Rectal smooth muscle tissue (tissue), 1 donor: ENCODE measurements around the gene PARP16.

Source experiments
- H3K27ac ChIP-seq: one replicate; pipeline ENCODE4 v1.7.0; 2013; ENCODE audit warnings: low read depth, low read length, inconsistent platforms
- H3K27me3 ChIP-seq: one replicate; pipeline ENCODE4 v1.7.0; 2013; ENCODE audit warnings: low read length; ENCODE audit not compliant: control insufficient read depth, insufficient read depth
- H3K36me3 ChIP-seq: one replicate; pipeline ENCODE4 v1.7.0; 2013; ENCODE audit warnings: low read length; ENCODE audit not compliant: control insufficient read depth, insufficient read depth
- H3K4me1 ChIP-seq: one replicate; pipeline ENCODE4 v1.7.0; 2013; ENCODE audit warnings: low read length; ENCODE audit not compliant: control insufficient read depth, insufficient read depth
- H3K4me3 ChIP-seq: one replicate; pipeline ENCODE4 v1.7.0; 2013; ENCODE audit warnings: low read length
- H3K9ac ChIP-seq: one replicate; pipeline ENCODE4 v1.7.0; 2013; ENCODE audit warnings: low read length

Gene PARP16

GRCh38 chr15:65259367-65259797 is 27.3 kb downstream of the PARP16 start:
- no peak overlapping the region for H3K9ac ChIP-seq
- peak overlapping the region; percentile 89 for H3K27ac ChIP-seq
- peaks cover 56% of the 10 kb centered on the region for H3K4me1 ChIP-seq
- H3K27me3 ChIP-seq: no peaks in the 10 kb centered on the region
- no peak overlapping the region for H3K4me3 ChIP-seq
- H3K36me3 ChIP-seq: peaks cover 13% of the 10 kb centered on the region

GRCh38 chr15:65258375-65259262 is 28.1 kb downstream of the PARP16 start:
- Histone ChIP-seq H3K4me3 (peak overlapping the region; percentile 34), H3K27ac (peak overlapping the region; percentile 89), H3K4me1 (peaks cover 55% of the 10 kb centered on the region), H3K36me3 (peaks cover 13% of the 10 kb centered on the region), H3K27me3 (no peaks in the 10 kb centered on the region), H3K9ac (no peak overlapping the region)

GRCh38 chr15:65255486-65256140 is 31.1 kb downstream of the PARP16 start:
- Histone ChIP-seq H3K4me3 (no peak overlapping the region), H3K27me3 (no peaks in the 10 kb centered on the region), H3K27ac (no peak overlapping the region), H3K9ac (no peak overlapping the region), H3K36me3 (peaks cover 5% of the 10 kb centered on the region), H3K4me1 (peaks cover 44% of the 10 kb centered on the region)

GRCh38 chr15:65254758-65255157 is 31.9 kb downstream of the PARP16 start:
- H3K27me3 ChIP-seq: no peaks in the 10 kb centered on the region
- H3K27ac ChIP-seq: peak overlapping the region; percentile 69
- no peak overlapping the region for H3K4me3 ChIP-seq
- peaks cover 38% of the 10 kb centered on the region for H3K4me1 ChIP-seq
- H3K36me3 ChIP-seq: no peaks in the 10 kb centered on the region
- no peak overlapping the region for H3K9ac ChIP-seq

GRCh38 chr15:65254356-65254755 is 32.3 kb downstream of the PARP16 start:
- peak overlapping the region; percentile 69 for H3K27ac ChIP-seq

GRCh38 chr15:65249641-65250040 is 37.0 kb downstream of the PARP16 start:
- H3K27me3 ChIP-seq: no peaks in the 10 kb centered on the region
- peak overlapping the region; percentile 60 for H3K27ac ChIP-seq
- peaks cover 30% of the 10 kb centered on the region for H3K4me1 ChIP-seq
- no peak overlapping the region for H3K4me3 ChIP-seq
- no peaks in the 10 kb centered on the region for H3K36me3 ChIP-seq
- no peak overlapping the region for H3K9ac ChIP-seq

More at GRCh38 chr15:65254356-65254755, 32.3 kb downstream of the PARP16 start:
- Histone ChIP-seq H3K4me3 (no peak overlapping the region), H3K9ac (no peak overlapping the region), H3K4me1 (peaks cover 38% of the 10 kb centered on the region), H3K36me3 (no peaks in the 10 kb centered on the region), H3K27me3 (no peaks in the 10 kb centered on the region)

- no peak overlapping the region for H3K9ac ChIP-seq
- H3K4me1 ChIP-seq: peaks cover 22% of the 10 kb centered on the region
- peak overlapping the region; percentile 60 for H3K27ac ChIP-seq
- no peak overlapping the region for H3K4me3 ChIP-seq
- no peaks in the 10 kb centered on the region for H3K36me3 ChIP-seq
- H3K27me3 ChIP-seq: no peaks in the 10 kb centered on the region
These were observed 38.0 kb downstream of the PARP16 start for GRCh38 chr15:65248511-65249255.

GRCh38 chr15:65246939-65247338 is 39.7 kb downstream of the PARP16 start:
- H3K27ac ChIP-seq: no peak overlapping the region
- peaks cover 22% of the 10 kb centered on the region for H3K4me1 ChIP-seq
- H3K36me3 ChIP-seq: no peaks in the 10 kb centered on the region
- no peaks in the 10 kb centered on the region for H3K27me3 ChIP-seq
- no peak overlapping the region for H3K4me3 ChIP-seq
- H3K9ac ChIP-seq: no peak overlapping the region

- H3K27ac ChIP-seq: peak overlapping the region; percentile 51
- peaks cover 22% of the 10 kb centered on the region for H3K4me1 ChIP-seq
These were observed 40.5 kb downstream of the PARP16 start for GRCh38 chr15:65246026-65246714.

GRCh38 chr15:65245096-65245856 is 41.4 kb downstream of the PARP16 start:
- peak overlapping the region; percentile 51 for H3K27ac ChIP-seq
- peaks cover 20% of the 10 kb centered on the region for H3K4me1 ChIP-seq

More at GRCh38 chr15:65246026-65246714, 40.5 kb downstream of the PARP16 start:
- H3K27me3 ChIP-seq: no peaks in the 10 kb centered on the region
- no peak overlapping the region for H3K4me3 ChIP-seq
- no peak overlapping the region for H3K9ac ChIP-seq
- H3K36me3 ChIP-seq: no peaks in the 10 kb centered on the region

GRCh38 chr15:65244638-65245037 is 42.0 kb downstream of the PARP16 start:
- H3K27ac ChIP-seq: peak overlapping the region; percentile 44
- no peaks in the 10 kb centered on the region for H3K27me3 ChIP-seq
- H3K4me1 ChIP-seq: peaks cover 18% of the 10 kb centered on the region
- no peak overlapping the region for H3K4me3 ChIP-seq
- H3K9ac ChIP-seq: no peak overlapping the region
- no peaks in the 10 kb centered on the region for H3K36me3 ChIP-seq

More at GRCh38 chr15:65245096-65245856, 41.4 kb downstream of the PARP16 start:
- H3K36me3 ChIP-seq: no peaks in the 10 kb centered on the region
- H3K4me3 ChIP-seq: no peak overlapping the region
- no peaks in the 10 kb centered on the region for H3K27me3 ChIP-seq
- no peak overlapping the region for H3K9ac ChIP-seq
